ENCODE measurements around the gene PRF1.
"Not testable (repeated sequence)": the region's sequence is repeated elsewhere in the genome, so short reads cannot be mapped to it uniquely, and the experiment has no call there.

PRF1 gene

GRCh38 chr10:70593513-70593890 lies 9.0 kb downstream of the PRF1 start:
- no peak for DNase-seq (ENCODE audit: low spot score)

GRCh38 chr10:70592746-70593512 lies 9.6 kb downstream of the PRF1 start:
- no peak for DNase-seq (ENCODE audit: low spot score)

DNA sequence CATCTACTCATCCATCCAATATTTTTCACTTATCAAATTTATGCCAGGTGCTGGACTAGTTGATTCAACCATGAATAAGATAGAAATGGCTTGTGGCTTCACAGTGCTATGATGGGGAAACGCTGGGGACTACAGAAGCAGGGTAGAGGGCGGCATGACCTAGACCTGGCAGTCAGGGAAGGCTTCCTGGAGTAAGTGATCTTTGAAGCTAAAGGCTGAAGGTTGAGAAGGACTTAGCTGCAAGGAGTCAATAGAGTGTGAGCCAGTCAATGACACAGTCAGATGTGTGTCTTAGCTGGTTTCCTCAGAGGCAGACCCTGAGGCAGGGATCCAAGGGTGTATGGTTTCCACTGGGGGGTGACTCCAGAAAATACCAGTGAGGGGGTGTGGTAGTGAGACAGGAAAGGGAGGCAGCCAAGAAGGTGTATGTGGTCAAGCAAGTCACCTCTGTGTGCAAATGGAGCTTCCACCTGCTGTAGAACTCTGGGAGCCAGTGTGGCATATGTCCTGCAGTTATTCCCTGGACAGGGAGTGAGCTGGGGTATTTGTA lies 10.3 kb downstream of the PRF1 start:
- DNase-seq (ENCODE audit: low spot score) = no peak

DNA sequence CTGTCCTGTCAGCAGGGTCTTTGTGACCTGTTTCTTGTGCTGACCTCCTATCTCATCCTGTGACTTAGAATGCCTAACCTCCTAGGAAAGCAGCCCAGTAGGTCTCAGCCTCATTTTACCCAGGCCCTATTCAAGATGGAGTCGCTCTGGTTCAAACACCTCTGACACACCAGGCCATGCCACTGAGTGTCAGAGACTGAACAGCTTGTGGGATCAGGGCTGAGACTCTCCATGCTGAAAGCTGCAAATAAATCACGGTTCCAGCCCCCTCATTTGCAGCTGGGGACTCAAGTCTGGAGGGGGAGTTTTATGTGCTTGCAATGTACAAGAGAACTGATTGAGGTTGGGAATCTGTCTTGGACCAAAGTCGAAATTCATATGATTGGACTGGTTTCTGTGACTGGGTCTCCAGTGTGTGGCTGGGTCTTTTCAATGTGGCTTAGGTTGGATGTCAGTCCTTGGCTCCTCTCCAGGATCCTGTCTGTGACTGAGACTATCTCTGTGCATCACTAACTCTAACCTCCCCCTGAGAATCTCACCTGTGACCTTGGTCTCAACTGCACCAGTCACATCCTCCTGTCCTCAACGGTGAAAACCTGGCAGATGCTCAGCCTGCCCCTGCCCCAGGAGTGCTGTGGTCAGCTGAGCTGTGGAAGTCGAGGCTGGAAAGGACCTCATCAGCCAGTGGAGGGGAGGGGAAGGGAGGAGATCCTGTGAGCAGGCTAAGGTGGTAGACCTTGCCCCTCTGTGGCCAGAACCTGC lies 11.7 kb downstream of the PRF1 start:
- DNase-seq (ENCODE audit: low spot score) = no peak

DNA sequence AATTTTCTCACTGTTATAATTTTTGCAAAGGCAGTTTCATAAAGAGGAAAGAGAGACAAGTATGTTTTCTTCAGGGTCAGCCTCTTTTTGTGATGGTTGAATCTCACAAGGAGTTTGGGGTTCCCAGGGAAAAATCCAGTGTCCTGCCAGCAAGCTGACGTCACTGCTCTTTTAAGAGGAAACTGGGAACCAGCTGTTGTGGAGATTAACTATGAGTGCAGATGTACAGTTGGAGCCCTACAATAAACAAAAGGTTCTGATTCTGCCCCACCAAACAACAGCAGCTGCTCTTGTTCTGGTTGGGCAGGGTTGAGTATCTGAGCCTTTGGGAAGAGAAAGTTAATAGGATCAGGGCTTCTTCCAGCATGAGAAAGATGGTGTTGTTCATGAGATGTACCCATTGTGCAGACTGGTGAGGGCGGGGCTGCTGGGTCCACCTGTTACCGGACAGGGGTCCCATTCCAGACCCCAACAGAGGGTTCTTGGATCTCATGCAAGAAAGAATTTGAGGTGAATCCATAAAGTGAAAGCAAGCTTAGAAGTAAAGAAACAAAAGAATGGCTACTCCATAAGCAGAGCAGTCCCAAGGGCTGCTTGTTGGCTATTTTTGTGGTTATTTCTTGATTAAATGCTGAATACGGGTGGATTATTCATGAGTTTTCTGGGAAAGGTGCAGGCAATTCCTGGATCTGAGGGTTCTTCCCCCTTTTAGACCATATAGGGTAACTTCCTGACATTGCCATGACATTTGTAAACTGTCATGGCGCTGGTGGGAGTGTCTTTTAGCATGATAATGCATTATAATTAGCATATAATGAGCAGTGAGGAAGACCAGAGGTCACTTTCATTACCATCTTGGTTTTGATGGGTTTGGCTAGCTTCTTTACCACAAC lies 12.5 kb downstream of the PRF1 start:
- no peak for DNase-seq (ENCODE audit: low spot score)

- DNase-seq (ENCODE audit: low spot score) = no peak
These were observed 13.5 kb downstream of the PRF1 start for GRCh38 chr10:70588859-70589570.

DNA sequence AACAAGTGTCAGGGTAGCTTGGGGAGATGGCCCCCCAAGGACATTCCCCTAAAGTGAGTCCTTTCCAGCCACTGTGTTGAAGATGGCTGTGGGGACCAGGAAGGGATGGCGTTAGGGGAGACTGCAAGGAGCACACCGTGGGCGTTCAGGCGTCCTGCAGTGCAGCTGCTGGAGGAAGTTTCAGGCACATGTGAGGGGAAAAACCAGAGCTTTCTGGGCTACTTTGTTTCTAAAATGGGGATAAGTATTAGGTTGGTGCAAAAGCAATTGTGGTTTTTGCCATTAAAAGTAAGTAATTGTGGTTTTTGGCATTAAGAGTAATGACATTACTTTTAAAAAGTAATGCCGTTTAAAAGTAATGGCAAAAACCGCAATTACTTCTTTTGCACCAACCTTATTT lies 14.3 kb downstream of the PRF1 start:
- DNase-seq (ENCODE audit: low spot score) = no peak

DNA sequence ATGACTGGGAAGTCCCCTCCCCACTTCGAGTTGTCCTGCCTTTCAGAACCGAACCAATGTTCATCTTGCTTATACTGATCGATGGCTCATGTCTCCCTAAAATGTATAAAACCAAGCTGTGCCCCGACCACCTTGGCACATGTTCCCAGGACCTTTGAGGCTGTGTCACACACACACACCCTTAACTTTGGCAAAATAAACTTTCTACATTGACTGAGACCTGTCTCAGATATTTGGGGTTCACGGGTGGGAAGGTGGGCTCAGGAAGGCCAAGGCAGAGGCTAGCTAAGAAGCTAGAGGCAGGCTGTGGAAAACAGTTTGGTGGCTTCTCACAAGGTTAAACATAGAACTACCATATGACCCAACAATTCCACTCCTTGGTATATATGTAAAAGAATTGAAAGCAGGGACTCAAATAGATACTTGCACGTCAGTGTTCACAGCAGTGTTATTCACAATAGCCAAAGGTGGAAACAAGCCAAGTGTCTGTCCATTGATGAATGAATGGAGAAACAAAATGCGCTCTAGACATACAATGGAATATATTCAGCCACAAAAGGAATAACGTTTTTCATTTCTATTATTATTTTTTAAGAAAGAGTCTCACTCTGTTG lies 15.4 kb downstream of the PRF1 start:
- DNase-seq (ENCODE audit: low spot score) = no peak

DNA sequence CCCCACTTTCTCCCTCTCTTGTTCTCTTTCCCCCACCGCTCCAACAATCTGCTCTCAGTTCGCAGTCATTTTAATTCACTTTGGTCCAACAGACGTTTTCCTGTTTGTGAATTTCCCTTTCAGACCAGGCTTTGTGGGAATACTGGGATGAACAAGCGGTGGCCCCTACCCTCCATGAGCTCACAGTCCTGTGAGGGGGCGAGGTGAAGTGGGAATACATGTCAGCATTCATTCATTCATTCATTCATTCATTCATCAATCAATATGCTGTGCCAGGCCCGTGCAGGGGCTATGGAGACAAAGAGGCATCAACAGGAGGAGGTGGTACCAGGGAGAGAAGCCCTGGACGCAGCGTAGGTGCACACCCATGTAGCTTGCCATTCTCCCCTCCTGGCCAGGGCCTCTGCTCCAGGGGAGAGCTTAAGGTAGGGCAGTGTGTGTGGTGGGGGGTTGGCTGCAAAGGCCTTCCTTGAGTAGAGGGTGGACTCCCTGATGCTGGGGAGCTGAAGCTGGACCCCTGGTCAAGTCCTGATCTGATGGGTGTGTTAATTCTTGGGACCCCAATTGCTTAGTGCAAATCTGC lies 16.1 kb downstream of the PRF1 start:
- no peak for DNase-seq (ENCODE audit: low spot score)

DNA sequence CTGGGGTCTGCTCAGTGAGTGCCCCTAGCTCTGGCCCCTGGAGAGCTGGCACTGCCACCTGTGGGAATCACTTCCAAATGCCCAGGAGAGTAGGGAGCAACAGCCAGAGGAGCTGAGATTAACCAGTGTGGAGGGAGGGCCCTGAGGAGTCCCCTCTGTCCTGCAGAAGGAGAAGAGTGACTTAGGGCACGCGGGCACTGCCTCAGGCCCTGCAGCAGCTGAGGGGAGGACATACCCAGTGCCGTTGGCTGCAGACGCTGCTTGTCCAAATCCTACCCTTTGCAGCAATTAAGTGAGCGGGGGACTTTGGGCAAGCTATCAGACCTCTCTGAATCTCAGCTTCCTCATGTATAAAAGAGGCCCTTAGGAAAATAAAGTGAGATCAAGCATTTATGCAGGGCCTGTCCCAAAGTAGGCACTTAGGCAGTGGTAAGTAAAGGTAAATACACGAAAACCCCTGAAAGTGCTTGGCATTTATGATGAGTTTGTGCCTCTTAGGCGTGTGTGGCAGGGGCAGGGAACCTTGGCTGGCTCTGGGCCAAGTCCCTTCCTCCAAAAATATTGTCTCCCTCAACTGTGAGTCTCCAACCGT lies 16.9 kb downstream of the PRF1 start:
- DNase-seq (ENCODE audit: low spot score) = no peak

- DNase-seq (ENCODE audit: low spot score) = no peak
These were observed 17.5 kb downstream of the PRF1 start for GRCh38 chr10:70584909-70585544.

DNA sequence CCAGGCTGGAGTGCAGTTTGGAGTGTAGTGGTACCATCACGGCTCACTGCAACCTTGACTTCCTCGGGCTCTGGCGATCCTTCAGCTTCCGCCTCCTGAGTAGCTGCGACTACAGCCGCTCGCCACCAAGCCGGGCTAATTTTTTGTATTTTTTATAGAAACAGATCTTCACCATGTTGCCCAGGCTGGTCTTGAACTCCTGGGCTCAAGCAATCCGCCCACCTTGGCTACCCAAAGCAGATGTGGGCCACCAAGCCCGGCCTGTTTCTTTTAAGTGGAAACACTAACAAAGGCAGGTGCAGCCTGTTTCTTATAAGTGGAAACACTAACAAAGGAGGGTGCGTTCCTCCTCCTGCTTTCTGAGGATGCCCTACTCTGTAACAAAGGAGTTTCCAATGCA lies 18.2 kb downstream of the PRF1 start:
- DNase-seq (ENCODE audit: low spot score) = no peak

DNA sequence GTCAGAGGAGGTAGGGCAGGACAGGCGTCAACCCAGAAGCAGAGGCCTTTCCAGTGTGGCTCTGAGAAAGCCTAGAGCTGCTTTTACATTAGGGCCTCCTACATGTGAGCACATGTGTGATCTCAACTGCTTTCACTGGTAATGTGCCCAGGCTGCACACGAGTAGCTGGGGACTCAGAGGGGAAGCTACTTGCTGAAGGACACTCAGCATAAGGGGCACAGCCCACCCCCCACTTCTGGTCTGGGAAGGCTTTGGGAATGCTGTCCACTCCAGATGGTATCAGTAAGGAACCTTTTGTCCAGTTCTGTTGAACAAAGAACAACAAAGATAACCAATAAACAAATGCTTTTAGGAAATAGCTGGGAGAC lies 18.9 kb downstream of the PRF1 start:
- no peak for DNase-seq (ENCODE audit: low spot score)

- no peak for DNase-seq (ENCODE audit: low spot score)
These were observed 19.5 kb downstream of the PRF1 start for GRCh38 chr10:70582793-70583668.

DNA sequence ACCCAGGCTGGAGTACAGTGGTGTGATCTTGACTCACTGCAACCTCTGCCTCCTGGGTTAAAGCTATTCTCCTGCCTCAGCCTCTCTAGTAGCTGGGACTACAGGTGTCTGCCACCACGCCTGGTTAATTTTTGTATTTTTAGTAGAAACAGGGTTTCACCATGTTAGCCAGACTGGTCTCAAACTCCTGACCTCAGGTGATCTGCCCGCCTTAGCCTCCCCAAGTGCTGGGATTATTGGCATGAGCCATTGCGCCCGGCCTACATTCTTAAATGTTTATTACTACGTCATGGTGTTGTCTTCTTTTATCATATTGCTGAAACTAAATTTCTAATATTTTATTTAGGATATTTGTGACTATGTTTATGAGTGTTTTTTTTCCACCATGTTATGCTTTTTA lies 21.4 kb downstream of the PRF1 start:
- not testable (repeated sequence) for DNase-seq (ENCODE audit: low spot score)

DNA sequence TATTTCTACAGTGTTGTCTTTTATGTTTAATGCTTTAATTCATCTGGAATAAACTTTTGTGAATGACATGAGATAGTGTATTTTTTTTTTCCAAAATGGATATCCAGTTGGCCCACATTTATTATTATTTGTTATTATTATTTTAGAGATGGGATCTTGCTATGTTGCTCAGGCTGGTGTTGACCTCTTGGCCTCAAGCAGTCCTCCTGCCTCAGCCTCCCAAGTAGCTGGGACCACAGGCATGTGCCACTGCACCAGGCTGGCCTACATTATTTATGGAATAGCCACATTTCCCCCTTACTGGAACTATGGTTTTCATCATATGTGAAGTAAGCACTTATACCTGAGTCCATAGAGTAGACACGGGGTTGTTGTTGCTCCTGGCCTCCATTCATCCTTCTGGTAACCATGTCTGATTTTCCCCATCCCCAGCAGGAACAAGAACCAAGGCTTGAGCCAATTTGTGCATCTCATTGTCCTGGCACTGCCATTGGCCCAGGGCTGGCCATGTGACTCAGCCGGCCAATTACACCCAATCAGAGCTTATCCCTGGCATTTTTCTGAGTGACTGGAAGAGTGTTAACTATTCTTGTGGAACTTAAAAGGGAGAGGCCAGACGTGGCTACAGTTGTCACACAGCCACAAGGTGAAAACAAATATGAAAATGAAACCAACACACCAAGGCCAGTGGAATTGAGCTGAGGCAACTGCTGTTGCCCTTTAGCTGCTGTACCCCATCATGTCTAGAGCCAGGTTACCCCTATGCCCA lies 23.1 kb downstream of the PRF1 start:
- DNase-seq (ENCODE audit: low spot score) = no peak

GRCh38 chr10:70578371-70578947 lies 24.1 kb downstream of the PRF1 start:
- no peak for DNase-seq (ENCODE audit: low spot score)

All from D341Med (cell line).